MCF 10A (cell line): ENCODE data around the gene OR51D1. TPM values are rescaled to one million over a fixed set of nuclear protein-coding genes. Genes with fewer than 3 reads are reported as not detected.

ENCODE experiments used
- BruUV-seq: library from RNA; stranded (reverse); fragments of 400-500 nt; replicated peaks from 2 replicates; lab custom pipeline; 2021; lab: Mats Ljungman, UMichigan
- CTCF ChIA-PET: fragments of 300-600 bp; sonication (Branson Sonifier 250); formaldehyde crosslinking; extraction: SDS; loops from one replicate; lab custom pipeline; 2021; ENCODE audit warnings: antibody characterized with exemption, inconsistent platforms; lab: Yijun Ruan, JAX
- POLR2A ChIA-PET: fragments of 300-600, 350-650 bp; sonication (Branson Sonifier 250); formaldehyde crosslinking; extraction: SDS; loops from one replicate; lab custom pipeline; 2020; ENCODE audit warnings: antibody characterized with exemption, inconsistent platforms; lab: Yijun Ruan, JAX
- DNase-seq: peaks from one replicate; pipeline ENCODE4 v3.0.0-alpha.2; 2018; ENCODE audit not compliant: unreplicated experiment
- H3K27ac Mint-ChIP-seq: one replicate; pipeline ENCODE4 v1.8.0; 2022; ENCODE audit warnings: mild to moderate bottlenecking, low read depth, mixed read lengths; ENCODE audit not compliant: unreplicated experiment
- H3K27me3 Mint-ChIP-seq: one replicate; pipeline ENCODE4 v1.8.0; 2022; ENCODE audit warnings: mixed read lengths; ENCODE audit not compliant: insufficient read depth, unreplicated experiment
- H3K36me3 Mint-ChIP-seq: one replicate; pipeline ENCODE4 v1.8.0; 2022; ENCODE audit warnings: mild to moderate bottlenecking, moderate library complexity, mixed read lengths; ENCODE audit not compliant: insufficient read depth, unreplicated experiment
- H3K4me1 Mint-ChIP-seq: one replicate; pipeline ENCODE4 v1.8.0; 2022; ENCODE audit warnings: mixed read lengths; ENCODE audit not compliant: insufficient read depth, unreplicated experiment
- H3K4me3 Mint-ChIP-seq: one replicate; pipeline ENCODE4 v1.8.0; 2022; ENCODE audit warnings: mild to moderate bottlenecking, moderate library complexity, mixed read lengths; ENCODE audit not compliant: unreplicated experiment
- H3K9me3 Mint-ChIP-seq: one replicate; pipeline ENCODE4 v1.8.0; 2022; ENCODE audit warnings: mixed read lengths; ENCODE audit not compliant: unreplicated experiment
- intact Hi-C: fragments of 100-400 bp; cut with micrococcal nuclease; formaldehyde crosslinking; loops from 2 replicates; pipeline ENCODE4 v1.14.1; 2022
- total RNA-seq: library from RNA; stranded (reverse); gene quantifications from 2 replicates; pipeline ENCODE4 v1.2.3, GENCODE V29; 2022
- TF ChIP-seq, protein P1 (sequence below): fragments of 200-600 bp; IDR thresholded peaks from one replicate; pipeline ENCODE4 v1.8.0; 2022; ENCODE audit warnings: antibody characterized with exemption, mild to moderate bottlenecking; ENCODE audit not compliant: unreplicated experiment

OR51D1 gene
- total RNA-seq, 1 experiment from 2014 or later = not detected

DNA sequence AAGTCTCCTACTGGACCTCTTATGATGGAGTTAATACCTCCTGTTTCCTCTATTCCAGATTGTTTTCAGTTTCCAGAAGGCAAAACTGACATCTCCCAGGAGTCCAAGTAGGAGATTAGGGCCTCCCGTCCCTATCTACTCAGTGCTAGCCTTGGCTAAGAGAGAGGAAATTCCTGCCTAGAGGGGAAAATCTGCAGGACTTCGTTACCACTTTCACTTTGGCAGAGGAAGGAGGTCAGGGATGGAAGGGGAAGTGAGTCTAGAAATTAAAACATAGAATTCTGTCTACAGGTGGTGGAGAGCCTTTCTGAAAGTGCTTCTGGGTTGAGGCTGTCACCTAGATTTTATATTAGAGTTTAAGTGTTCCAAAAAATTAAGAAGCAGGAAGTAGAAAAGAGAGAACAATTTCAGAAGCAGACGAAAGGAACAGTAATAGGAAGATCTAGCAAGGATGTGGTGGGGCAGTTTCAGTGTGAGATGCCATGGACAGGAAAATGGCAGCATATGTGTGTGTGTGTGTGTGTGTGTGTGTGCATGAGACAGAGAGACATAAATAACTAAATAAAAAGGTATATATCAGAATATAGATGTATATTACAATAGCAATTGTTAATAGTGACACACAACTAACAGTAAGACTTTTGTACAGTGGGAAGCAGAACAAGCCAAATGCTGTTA lies 26.9 kb upstream of the OR51D1 start:
- ChIA-PET CTCF (interaction anchor here (0.9 kb wide), 1 partner anchor 424 kb away, joined by 4 read pairs; no protein-coding TSS in a partner anchor), POLR2A (no interaction called here)
- peaks cover 25% of the 10 kb centered on the region for H3K4me1 Mint-ChIP-seq
- H3K9me3 Mint-ChIP-seq = no peaks in the 10 kb centered on the region
- no TSS peak for BruUV-seq
- peaks cover 5% of the 10 kb centered on the region for H3K36me3 Mint-ChIP-seq
- peaks cover 17% of the 10 kb centered on the region for H3K27me3 Mint-ChIP-seq
- TF ChIP-seq, protein P1, sequence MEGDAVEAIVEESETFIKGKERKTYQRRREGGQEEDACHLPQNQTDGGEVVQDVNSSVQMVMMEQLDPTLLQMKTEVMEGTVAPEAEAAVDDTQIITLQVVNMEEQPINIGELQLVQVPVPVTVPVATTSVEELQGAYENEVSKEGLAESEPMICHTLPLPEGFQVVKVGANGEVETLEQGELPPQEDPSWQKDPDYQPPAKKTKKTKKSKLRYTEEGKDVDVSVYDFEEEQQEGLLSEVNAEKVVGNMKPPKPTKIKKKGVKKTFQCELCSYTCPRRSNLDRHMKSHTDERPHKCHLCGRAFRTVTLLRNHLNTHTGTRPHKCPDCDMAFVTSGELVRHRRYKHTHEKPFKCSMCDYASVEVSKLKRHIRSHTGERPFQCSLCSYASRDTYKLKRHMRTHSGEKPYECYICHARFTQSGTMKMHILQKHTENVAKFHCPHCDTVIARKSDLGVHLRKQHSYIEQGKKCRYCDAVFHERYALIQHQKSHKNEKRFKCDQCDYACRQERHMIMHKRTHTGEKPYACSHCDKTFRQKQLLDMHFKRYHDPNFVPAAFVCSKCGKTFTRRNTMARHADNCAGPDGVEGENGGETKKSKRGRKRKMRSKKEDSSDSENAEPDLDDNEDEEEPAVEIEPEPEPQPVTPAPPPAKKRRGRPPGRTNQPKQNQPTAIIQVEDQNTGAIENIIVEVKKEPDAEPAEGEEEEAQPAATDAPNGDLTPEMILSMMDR = no peak
- DNase-seq = no peak
- intact Hi-C loops = no loop called here
- peak overlapping the region; percentile 44 for H3K4me3 Mint-ChIP-seq
- H3K27ac Mint-ChIP-seq = no peak overlapping the region

DNA sequence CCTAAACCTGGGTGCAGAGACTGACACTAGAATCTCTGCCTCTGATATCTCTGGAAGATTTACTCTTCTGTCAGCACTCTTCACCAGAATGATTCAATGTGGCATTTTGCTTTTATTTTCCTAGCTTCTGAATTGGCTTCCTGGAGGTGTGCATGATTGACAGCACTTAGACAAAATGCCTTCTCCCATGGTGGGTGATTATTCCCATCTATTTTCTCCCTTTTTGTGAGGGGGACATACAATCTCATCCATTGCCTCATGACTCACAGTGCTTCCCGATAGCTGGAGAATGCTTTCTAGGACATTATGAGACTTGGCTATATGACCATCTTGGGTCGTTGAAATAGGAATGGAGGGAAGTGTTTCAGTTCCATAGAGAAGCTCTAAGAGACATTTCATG lies 25.3 kb upstream of the OR51D1 start:
- TF ChIP-seq, protein P1 = no peak
- ChIA-PET POLR2A (interaction anchor here (0.9 kb wide), 1 partner anchor 9 kb away, joined by 4 read pairs; no protein-coding TSS in a partner anchor), CTCF (interaction anchor here (0.6 to 1.4 kb wide), 6 partner anchors 13 to 1342 kb away, joined by 3 to 11 read pairs (median 3); partner anchors contain the start of gene OR51D1)
- H3K9me3 Mint-ChIP-seq = no peaks in the 10 kb centered on the region
- peaks cover 11% of the 10 kb centered on the region for H3K4me1 Mint-ChIP-seq
- no peaks in the 10 kb centered on the region for H3K36me3 Mint-ChIP-seq
- no peak overlapping the region for H3K4me3 Mint-ChIP-seq
- peaks cover 24% of the 10 kb centered on the region for H3K27me3 Mint-ChIP-seq
- BruUV-seq = no TSS peak
- intact Hi-C loops = no loop called here
- no peak for DNase-seq
- no peak overlapping the region for H3K27ac Mint-ChIP-seq

DNA sequence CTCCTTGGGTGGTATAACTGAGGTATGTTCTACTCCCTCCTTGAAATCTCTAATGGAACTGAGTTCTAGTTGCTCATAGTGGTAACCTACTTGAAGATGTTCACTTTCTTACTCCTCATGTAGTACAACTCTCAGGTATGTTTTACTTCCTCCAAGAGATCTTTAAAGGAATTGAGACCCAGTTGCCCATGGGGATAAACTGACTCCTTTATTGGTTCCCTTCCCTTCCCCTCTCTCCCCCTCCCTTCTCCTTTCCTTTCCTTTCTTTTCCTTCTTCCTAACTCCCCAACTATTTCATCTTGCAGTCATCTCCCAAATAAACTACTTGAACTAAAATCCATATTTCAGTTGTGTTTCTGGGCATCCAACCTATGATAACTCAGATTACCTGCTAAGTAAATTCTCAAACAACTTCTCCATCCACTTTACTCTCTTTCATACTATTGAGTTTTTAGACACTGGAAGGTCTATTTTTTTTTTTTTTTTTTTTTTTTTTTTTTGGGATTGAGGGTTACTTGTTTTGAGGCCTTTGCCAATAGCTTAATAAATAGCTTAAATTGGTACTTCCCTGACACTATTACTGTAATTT lies 21.3 kb upstream of the OR51D1 start:
- no peaks in the 10 kb centered on the region for H3K36me3 Mint-ChIP-seq
- no TSS peak for BruUV-seq
- intact Hi-C loops = no loop called here
- peaks cover 24% of the 10 kb centered on the region for H3K27me3 Mint-ChIP-seq
- H3K4me1 Mint-ChIP-seq = no peaks in the 10 kb centered on the region
- CTCF ChIA-PET = interaction anchor here (1.4 kb wide), 1 partner anchor 10 kb away, joined by 5 read pairs; no protein-coding TSS in a partner anchor
- no peaks in the 10 kb centered on the region for H3K9me3 Mint-ChIP-seq
- TF ChIP-seq, protein P1 = no peak
- H3K4me3 Mint-ChIP-seq = no peak overlapping the region
- DNase-seq = no peak
- POLR2A ChIA-PET = no interaction called here
- no peak overlapping the region for H3K27ac Mint-ChIP-seq

DNA sequence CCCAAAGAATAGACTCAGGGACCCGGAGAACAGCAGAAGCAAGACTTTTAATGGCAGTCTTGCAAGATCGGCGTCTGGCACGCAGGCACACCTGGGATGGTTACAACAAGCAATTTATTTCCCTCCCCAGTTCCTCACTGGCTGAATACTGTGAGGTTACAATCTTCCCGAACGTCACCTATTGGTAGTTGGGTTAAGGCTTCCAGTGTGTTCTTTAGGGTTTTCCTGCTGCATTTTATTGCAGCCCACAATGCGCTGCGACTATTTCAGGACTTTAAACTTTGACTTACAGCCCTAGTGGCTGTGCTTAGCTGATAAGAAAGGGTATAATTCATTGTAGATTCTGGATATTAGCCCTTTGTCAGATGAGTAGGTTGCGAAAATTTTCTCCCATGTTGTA lies 17.8 kb upstream of the OR51D1 start:
- POLR2A ChIA-PET = no interaction called here

More for the DNA sequence above, 17.8 kb upstream of the OR51D1 start:
- H3K4me1 Mint-ChIP-seq = no peaks in the 10 kb centered on the region
- H3K36me3 Mint-ChIP-seq = no peaks in the 10 kb centered on the region
- no TSS peak for BruUV-seq
- H3K9me3 Mint-ChIP-seq = no peaks in the 10 kb centered on the region
- TF ChIP-seq, protein P1 = no peak
- no peak for DNase-seq
- intact Hi-C loops = no loop called here
- CTCF ChIA-PET = interaction anchor here (0.9 kb wide), 1 partner anchor 370 kb away, joined by 4 read pairs; no protein-coding TSS in a partner anchor
- no peak overlapping the region for H3K4me3 Mint-ChIP-seq
- no peak overlapping the region for H3K27ac Mint-ChIP-seq
- peaks cover 16% of the 10 kb centered on the region for H3K27me3 Mint-ChIP-seq
